D721Med (cell line): ENCODE results near the gene PLD3.

Experiments used
- DNase-seq: peaks from one replicate; pipeline ENCODE4 v3.0.0; 2011; ENCODE audit warnings: low spot score; ENCODE audit not compliant: insufficient read length
- FAIRE-seq: peaks from 2 replicates; lab custom pipeline; 2011; peaks lifted over from hg19 to GRCh38; lab: Jason Lieb, UNC
- CTCF ChIP-seq: IDR thresholded peaks from 2 replicates; pipeline ENCODE4 v1.5.1; 2012; ENCODE audit warnings: mild to moderate bottlenecking, control low read depth; ENCODE audit not compliant: insufficient read depth; ENCODE audit errors: missing control alignments

Gene PLD3

GRCh38 chr19:40339018-40339728 is 9.3 kb upstream of the PLD3 start:
- DNase-seq = no peak
- TF ChIP-seq CTCF = no peak
- FAIRE-seq = no peak

- no peak for DNase-seq
- TF ChIP-seq CTCF = no peak
- FAIRE-seq = no peak
These were observed 6.7 kb upstream of the PLD3 start for GRCh38 chr19:40341601-40342482.

- no peak for DNase-seq
- FAIRE-seq = no peak
- TF ChIP-seq CTCF = no peak
These were observed 5.7 kb upstream of the PLD3 start for GRCh38 chr19:40342644-40343311.

- no peak for TF ChIP-seq CTCF
- DNase-seq (no peak), FAIRE-seq (no peak)
These were observed 4.1 kb upstream of the PLD3 start for GRCh38 chr19:40344422-40344821.

GRCh38 chr19:40348961-40349507 is 539 bp downstream of the PLD3 start:
- TF ChIP-seq CTCF = no peak
- DNase-seq = no peak
- FAIRE-seq = no peak

GRCh38 chr19:40355975-40356680 is 7.6 kb downstream of the PLD3 start:
- no peak for TF ChIP-seq CTCF
- no peak for DNase-seq
- no peak for FAIRE-seq
